Stimulated activated CD4-positive, alpha-beta T cell treated with anti-CD3 and anti-CD28 coated beads, TNF-alpha, amount 100 ng/mL, for 48 hours (primary cell): ENCODE results near the gene NAV2.
"Not testable (repeated sequence)": the region's sequence is repeated elsewhere in the genome, so short reads cannot be mapped to it uniquely, and the experiment has no call there.

ENCODE experiments used
- DNase-seq, 3 donors: peaks; one replicate each; pipeline ENCODE4 v3.0.0-alpha.2; 2020; ENCODE audit warnings: low read depth in 3 of 3

NAV2 gene

DNA sequence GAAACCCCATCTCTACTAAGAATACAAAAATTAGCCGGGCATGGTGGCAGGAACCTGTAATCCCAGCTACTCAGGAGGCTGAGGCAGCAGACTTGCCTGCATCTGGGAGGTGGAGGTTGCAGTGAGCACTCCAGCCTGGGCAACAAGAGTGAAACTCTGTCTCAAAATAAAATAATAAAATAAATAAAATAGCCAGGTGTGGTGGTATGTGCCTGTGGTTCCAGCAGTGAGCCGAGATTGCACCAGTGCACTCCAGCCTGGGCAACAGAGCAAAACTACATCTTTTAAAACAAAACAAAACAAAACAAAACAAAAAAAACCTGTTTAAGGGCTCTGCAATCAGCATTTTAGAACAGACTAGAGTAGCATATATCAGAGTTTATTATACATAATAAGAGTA is 214.8 kb downstream of the NAV2 start:
- DNase-seq: not testable (repeated sequence)

DNA sequence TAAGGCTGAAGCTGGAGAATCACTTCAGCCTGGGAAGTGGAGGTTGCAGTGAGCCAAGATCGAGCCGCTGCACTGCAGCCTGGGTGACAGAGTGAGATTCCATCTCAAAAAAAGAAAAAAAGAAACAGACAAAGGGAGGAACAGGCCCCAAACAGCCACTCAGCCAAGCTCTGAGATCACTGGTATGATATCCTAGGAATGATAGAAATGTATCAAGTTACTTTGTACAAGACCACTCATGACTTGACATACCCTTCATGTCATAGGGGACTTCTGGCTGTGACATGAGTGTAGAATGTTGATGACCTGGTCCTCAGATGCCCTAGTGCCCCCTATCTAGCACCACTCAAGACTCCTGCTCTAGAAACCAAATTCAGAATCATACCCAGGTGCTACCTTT is 216.5 kb downstream of the NAV2 start:
- no peak for DNase-seq

DNA sequence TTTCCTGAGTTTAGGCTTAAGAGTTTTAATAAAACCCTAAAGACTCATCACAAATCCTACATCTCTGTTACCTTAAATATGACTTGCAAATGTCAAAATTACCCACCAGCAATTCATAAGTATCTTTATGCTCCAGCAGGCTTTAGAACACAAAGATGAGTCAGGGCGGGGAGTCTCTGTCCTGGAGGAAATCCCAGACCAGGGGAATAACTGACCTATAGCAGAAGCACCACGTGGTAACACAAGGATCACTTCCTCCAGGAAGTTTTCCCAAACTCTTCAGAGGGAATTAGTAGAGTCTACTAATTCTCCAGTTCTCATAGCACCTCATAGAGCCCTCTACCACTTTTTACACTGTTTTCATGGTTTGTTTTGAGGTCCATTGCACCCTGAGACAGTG is 217.0 kb downstream of the NAV2 start:
- no peak for DNase-seq

DNA sequence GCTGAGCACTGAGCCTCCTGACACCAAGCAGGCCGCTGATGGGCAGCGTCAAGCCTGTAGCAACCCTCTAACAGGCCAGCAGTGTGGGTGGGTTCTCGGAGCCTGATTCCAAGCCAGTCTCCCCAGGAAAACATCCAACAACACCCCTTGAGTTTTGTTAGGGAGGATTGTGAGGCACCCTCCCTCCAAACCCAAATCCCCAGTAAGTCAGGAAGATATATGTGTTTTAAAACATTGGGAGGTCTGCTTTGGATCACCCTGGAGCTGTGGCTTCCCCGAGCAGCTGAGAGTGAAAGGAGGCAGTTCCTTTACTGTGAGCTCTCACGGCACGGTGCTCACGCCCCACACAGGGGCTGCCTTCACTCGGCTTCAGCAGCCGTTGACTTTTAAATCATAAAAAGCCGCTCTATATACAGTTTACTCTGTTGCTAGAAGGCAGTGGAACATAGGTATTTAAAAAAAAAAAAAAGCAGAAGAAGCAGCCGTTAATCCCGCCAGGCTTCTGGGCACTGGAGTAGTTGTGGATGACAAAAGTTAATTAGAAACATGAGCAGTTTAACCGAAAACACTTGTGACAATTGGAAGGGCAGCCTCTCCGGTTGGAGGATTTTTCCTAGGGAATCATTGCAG is 218.6 kb downstream of the NAV2 start:
- DNase-seq: no peak

DNA sequence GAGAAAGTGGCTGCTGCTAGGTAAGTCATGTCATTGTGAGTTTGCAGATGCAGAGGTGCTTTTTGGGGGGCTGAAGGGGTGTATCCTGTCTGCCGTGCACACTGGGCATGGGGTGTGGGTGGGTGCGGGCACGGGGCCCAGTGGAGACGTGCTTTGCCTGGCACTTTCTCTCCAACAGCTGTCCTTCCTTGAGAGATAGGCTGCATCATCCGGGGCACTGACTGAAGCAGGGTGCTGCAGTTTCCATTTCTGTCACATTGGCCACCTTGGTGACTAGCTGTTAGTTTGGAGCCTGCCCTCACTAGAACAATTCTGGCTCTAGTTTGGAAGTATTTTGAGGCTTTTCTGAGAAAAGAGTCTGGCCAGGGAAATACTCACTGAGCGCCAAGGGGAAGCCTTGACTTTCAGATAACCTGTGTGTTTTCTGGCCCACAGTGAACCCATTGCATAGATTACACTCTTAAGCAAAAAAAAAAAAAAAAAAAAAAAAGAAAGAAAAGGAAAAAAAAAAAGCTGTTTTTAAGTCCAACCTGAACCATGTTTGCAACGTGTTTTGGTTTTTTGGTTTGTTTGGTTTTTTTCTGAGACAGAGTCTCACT is 219.2 kb downstream of the NAV2 start:
- no peak for DNase-seq

DNA sequence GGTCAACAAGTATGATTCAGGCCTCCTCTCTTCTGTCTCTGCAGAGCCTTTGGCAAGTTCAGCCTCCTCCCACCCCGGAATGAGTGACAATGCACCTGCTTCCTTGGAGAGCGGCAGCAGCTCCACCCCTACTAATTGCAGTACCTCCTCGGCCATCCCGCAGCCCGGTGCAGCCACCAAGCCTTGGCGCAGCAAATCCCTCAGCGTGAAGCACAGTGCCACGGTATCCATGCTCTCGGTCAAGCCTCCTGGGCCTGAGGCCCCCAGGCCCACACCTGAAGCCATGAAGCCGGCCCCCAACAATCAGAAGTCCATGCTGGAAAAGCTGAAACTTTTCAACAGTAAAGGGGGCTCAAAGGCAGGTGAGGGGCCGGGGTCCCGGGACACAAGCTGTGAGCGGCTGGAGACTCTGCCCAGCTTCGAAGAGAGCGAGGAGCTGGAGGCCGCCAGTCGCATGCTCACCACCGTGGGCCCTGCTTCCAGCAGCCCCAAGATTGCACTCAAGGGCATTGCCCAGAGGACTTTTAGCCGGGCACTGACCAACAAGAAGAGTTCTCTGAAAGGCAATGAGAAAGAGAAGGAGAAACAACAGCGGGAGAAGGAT is 220.6 kb downstream of the NAV2 start:
- no peak for DNase-seq

DNA sequence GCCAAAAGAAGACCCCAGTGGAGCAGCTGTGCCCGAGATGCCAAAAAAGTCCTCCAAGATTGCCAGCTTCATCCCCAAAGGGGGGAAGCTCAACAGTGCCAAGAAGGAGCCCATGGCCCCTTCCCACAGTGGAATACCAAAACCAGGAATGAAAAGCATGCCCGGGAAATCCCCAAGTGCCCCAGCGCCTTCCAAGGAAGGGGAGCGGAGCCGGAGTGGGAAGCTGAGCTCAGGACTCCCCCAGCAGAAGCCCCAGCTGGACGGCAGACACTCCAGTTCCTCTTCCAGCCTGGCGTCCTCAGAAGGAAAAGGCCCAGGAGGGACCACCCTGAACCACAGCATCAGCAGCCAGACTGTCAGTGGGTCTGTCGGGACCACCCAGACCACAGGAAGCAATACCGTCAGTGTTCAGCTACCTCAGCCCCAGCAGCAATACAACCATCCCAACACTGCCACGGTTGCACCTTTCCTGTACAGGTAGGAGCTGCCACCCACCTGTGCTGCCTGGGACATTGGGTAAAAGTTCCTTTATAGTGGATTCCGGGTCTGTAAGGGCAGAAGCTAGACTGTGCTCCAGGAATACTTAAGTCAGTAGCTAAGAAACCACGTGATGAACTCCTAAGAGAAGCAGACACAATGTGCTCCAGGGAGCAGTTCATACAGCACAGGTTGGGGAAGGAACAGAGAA is 221.3 kb downstream of the NAV2 start:
- DNase-seq: no peak

DNA sequence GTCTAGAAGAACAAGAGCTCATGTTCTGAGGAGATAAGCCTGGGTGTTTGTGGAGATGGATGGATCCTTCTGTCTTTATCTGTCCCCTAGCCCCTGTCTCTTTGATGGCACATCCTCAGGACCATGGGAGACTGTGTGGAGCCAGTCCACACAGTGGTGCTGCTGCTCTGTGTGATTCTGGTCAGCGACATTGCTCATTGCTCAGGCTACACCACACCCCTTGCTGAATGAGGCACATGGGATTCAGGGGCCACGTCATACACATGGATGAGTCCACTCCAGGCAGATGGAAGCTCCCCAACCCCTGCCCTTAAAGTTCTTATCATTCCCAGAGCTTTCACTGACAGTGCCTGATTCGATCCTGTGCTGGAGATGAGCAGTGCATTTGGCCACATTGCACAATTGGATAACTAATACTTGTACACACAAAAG is 222.2 kb downstream of the NAV2 start:
- DNase-seq: no peak

DNA sequence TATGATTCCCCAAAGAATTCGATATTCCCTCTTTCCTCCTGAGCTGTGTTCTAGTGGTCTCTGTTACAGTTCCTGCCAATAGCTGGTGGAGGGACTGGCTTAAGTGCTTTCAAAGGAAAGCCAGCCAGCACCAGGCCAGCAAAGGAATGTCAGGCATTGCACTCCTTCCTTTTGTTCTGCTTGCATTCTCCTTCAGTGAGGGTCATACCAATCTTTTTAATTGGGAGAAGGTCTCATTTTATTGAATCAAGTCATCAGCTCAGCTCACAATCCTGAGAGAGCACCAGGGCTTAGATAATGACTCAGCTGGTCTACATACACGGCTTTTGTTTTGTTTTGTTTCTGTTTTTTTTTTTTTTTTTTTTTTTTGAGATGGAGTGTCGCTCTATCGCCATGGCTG is 222.9 kb downstream of the NAV2 start:
- no peak for DNase-seq

DNA sequence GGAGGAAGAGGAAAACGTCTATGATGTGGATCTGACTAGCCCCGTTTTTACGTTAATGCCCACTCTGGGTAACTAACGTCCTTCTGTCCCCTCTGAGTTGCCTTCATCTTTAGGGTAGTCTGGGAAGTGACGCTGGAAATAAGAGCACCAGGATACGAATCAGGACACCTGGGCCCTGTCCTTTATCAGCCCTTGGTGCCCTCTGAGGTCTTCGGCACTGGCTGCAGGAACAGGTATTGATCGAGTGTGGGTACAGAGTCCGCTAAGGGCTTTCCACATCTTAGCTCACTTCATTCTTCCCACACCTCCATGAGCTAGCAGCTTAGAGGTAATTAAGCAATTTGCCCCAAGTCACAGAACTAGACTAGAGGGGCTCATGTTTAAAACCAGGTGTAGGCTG is 223.8 kb downstream of the NAV2 start:
- no peak for DNase-seq

DNA sequence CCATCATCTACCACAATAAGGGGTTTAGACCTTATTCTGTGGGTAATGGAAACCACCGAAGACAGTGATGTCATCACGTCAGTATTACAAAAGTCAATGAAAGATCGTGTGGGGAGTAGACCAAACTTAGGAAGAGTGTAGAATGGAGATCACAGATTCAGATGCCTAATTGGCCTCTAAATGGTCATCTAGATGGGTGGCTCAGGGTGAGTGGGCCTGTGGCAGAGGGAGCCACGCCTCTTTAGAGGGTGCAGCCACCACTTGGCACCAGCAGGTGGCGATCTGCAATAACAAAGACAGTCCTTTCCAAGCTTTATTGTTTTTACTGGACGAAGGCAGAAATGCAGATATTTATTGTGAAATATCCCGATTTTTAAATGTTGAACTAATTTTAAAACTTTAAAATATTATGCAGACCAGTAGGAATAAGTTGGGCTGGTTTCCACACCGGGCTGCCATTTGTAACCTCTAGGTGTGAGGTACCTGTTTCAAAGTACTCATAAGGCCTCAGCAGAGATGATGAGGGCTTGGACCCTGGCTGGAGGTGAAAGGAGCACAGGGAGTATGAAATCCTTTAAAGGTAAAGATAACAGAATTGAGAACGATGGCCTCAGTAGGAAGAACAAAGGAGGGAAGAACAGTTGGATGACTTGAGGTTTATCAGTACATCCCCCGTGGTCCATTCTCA is 225.7 kb downstream of the NAV2 start:
- DNase-seq: peak in 1 of 3 donors; percentile 4

DNA sequence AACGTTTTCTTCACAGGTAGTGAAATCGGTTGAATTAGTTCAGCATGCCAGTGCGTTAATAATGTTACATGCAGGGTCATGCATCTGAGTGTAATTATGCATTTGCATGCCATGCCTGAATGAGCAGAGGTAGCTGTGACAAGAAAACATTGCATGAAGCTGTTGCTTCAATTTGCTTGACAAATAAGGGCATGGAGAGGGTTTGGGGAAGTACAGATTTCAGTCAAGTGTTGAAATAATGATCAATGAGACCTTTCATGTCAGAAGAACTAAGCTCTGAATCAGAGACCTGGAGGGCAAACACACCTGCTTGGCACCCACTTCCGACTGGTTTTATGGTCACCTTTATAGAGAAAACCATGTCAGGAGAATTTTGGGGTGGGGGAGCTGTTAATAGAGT is 226.2 kb downstream of the NAV2 start:
- DNase-seq: no peak

DNA sequence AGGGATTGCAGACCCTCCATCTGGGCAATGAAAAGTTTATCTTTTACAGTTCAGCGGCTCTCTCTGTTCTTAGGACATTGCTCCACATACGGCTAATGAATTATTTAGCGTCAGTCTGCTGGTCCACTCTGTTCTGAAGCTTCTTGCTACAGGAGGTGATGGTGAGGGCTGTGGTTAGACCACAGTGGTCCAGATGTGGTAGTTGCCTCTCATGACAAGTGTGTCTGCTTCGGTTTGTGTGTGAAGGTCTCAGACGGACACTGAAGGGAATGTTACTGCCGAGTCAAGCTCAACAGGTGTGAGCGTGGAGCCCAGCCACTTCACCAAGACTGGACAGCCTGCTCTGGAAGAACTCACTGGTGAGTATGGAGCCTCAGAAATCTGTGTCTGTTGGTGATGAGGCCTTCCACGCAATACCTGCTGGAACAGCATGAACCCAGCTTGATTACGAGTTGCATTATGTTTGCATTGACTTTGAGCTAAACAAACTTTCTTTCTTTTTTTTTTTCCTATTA is 226.8 kb downstream of the NAV2 start:
- DNase-seq: no peak

DNA sequence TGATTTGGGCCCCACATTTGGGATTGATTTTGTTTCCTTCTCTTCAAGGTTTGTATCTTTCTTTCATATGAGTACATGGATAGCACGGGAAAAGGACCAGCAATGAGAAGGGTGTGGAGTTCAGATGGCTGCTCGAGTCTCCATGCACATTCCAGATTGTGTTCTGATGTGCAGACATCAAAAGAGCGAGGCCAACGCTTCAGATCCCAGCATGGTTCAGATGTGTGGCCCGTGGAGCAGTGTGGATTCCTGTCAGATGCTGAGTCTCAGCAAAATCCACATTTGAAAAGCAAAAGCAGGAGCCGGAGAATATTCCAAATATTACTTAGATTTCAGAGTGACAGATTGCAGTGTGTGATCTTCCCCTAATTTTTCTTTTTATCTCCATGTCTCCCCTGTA is 228.2 kb downstream of the NAV2 start:
- no peak for DNase-seq

DNA sequence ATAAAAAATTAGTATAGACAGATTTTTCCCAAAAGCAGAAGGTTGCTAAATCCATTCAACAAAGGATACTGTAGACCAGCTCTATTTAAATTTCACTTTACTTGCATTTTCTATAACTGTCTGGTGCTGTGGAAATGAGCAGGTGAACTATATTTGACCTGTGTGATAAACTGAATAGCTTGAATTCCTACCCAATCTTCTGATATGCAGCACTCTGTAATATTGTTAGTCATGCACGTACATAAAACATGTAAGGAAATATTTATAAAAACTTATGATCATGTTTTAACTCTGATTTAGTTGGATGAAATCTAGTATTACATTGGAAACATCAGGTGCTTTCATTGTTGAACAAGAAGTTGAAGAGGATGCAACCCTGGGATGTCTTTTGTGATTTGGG is 234.0 kb downstream of the NAV2 start:
- no peak for DNase-seq

DNA sequence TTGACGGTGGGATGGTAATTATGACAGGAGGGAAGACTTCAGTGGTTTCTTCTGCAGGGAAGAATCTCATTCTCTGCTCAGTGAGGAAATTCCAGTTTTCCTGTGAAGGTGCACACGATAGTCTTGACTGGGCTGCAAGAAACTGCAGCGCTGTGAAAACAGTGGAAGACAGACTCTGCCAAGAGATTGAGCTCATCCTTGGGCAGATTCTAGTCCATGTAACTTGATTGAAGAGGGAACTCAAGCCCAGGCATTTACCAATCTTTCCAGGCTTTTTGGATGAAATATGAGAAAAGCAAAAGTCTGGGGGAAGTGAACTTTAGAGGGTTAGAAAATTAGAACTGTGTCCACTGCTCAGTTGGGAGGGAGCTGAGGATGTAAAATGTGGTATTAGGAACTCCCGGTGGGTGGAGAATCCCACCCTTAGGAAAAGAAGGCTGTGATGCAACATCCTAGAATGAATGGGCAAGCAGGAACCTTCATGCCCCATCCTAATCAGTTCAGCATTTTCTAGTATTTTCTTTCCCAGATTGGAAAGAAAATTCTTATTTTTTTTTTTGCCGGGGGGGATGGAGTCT is 235.0 kb downstream of the NAV2 start:
- DNase-seq: no peak

DNA sequence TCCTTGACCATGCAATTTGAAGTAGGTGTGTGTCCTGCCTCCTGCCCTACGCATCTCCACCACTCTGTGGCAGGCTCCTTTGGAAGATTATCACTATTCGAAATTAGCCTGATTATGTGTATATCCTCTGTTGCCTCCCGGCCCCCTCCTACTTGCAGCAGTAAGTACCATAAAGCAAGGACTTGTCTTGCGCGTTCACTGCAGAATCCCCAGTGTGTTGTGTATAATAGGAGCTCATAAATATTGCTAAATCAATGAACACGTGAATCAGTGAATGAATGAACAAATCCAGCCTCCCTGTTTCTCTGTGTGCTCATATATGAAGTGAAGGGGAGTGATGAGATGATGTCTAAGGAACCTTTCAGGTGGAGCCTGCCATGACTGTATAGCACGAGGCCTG is 237.0 kb downstream of the NAV2 start:
- no peak for DNase-seq

DNA sequence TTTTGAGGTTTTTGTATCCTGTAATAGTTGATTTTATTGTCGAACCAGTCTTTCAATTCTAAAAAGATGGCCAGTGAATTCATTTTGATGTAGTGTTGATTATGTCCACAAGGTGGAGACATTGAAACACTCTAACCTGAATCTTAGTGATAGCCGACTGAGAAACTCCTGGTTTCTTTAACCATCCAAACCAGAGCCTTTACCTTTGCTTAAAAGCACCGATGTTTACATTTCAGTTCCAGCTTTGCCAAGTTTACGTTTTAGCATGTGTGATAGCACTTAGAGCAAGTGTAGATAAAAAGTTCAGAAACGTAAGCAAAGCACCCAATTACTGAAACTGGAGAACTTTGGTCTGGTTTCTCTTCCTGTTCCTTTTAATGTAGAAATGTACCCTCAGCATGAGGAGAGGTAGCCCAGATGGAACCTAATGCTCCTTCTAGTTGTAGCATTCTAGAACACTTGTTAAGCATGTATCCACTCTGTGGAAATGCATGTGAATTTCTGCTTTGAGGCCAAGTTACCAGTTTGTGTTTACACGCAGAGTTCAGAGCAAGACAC is 239.0 kb downstream of the NAV2 start:
- DNase-seq: no peak

DNA sequence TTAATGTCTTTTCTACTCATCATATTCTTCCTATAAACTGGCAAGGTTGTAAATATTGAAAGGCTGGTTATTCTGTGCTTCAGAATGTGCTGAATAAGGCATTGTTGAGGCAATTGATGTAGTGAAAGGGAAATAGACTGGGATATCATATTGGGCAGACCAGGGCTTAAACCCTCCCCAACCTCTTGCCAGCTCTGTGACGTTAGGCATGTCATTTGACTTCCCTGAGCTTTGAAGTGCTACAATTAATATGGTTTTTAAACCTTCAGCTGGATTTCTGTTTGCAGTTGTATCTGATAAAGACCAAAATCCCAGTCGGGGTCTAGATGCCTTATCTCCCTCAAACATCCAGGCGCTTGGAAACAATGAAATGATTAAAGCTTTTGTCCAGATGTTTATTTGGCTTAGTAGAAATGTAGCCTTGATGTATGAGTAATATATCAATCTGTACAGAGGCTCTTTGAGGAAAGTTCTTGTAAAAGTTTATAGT is 239.5 kb downstream of the NAV2 start:
- no peak for DNase-seq

DNA sequence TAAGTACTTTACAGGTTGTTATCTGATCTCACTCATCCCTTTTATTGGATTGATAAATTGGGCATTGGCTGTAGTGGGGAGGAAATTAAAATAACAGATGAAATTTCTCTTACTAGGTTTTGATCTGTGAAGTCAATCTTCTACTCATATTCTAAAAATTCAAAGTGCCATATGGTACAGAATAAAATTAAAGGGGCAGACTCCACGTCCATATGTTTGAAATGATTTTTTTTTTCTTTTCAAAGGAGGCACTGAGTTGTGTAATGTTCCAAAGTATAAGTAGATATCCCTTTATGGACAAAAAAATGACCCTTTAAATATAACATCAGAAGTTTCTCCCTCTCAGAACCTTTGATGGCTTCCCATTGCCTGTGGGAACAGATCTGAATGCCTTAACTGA is 240.3 kb downstream of the NAV2 start:
- DNase-seq: no peak

DNA sequence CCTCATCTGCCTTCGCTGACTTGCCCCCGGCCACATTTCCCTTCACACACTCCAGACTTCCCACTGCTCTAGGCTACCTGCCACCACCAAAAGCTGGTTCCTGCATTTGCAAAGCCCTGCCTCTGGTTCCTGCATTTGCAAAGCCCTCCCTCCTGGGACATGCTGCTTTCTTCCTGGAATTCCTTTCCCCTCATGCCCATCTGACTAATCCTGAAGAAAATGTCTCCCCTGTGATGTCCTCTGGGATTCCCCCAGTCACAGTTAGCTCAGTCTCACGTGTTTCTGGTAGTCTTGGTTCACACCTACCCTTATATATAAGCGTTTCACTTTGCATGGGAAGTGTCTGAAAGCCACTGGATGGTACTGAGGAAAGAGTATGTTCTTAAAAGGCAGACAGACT is 240.7 kb downstream of the NAV2 start:
- no peak for DNase-seq
